ENCODE measurements around the gene PXN. TPM values are rescaled to one million over a fixed set of nuclear protein-coding genes. Genes with fewer than 3 reads are reported as not detected.
"Not testable (repeated sequence)": the region's sequence is repeated elsewhere in the genome, so short reads cannot be mapped to it uniquely, and the experiment has no call there.

PXN gene
- total RNA-seq, 1 donor from 2014 or later, result 166 TPM

- peak; percentile 56 for DNase-seq (ENCODE audit: low spot score)
These were observed 2.4 kb downstream of the PXN start for GRCh38 chr12:120262852-120263747.

- peak; percentile 62 for DNase-seq (ENCODE audit: low spot score)
These were observed 3.3 kb downstream of the PXN start for GRCh38 chr12:120261951-120262851.

GRCh38 chr12:120260607-120261006 is 4.9 kb downstream of the PXN start:
- no peak for DNase-seq (ENCODE audit: low spot score)

- no peak for DNase-seq (ENCODE audit: low spot score)
These were observed 5.9 kb downstream of the PXN start for GRCh38 chr12:120259418-120260202.

- no peak for DNase-seq (ENCODE audit: low spot score)
These were observed 7.1 kb downstream of the PXN start for GRCh38 chr12:120258323-120258896.

- no peak for DNase-seq (ENCODE audit: low spot score)
These were observed 8.3 kb downstream of the PXN start for GRCh38 chr12:120257041-120257821.

GRCh38 chr12:120254809-120255208 is 10.7 kb downstream of the PXN start:
- no peak for DNase-seq (ENCODE audit: low spot score)

GRCh38 chr12:120253313-120253712 is 12.2 kb downstream of the PXN start:
- DNase-seq (ENCODE audit: low spot score), result not testable (repeated sequence)

- no peak for DNase-seq (ENCODE audit: low spot score)
These were observed 13.2 kb downstream of the PXN start for GRCh38 chr12:120252071-120252906.

GRCh38 chr12:120251364-120252070 is 14.0 kb downstream of the PXN start:
- DNase-seq (ENCODE audit: low spot score), result not testable (repeated sequence)

- peak; percentile 64 for DNase-seq (ENCODE audit: low spot score)
These were observed 15.4 kb downstream of the PXN start for GRCh38 chr12:120249875-120250795.

- DNase-seq (ENCODE audit: low spot score), result no peak
These were observed 16.2 kb downstream of the PXN start for GRCh38 chr12:120249266-120249874.

GRCh38 chr12:120247621-120248030 is 17.9 kb downstream of the PXN start:
- DNase-seq (ENCODE audit: low spot score), result no peak

GRCh38 chr12:120247183-120247582 is 18.3 kb downstream of the PXN start:
- DNase-seq (ENCODE audit: low spot score), result no peak

- not testable (repeated sequence) for DNase-seq (ENCODE audit: low spot score)
These were observed 18.8 kb downstream of the PXN start for GRCh38 chr12:120246705-120247104.

GRCh38 chr12:120242971-120243699 is 22.4 kb downstream of the PXN start:
- DNase-seq (ENCODE audit: low spot score), result no peak

Data from ureter (tissue), 1 donor.